Measurements from ENCODE around the gene SDK1. TPM values are rescaled to one million over a fixed set of nuclear protein-coding genes. Genes with fewer than 3 reads are reported as not detected.
"Not testable (repeated sequence)": the region's sequence is repeated elsewhere in the genome, so short reads cannot be mapped to it uniquely, and the experiment has no call there.

SDK1 gene
- total RNA-seq, 3 donors from 2014 or later (not counting 1 experiment from before 2014, with no cell fraction given): 0.05 to 0.11 TPM; not detected in 1

DNA sequence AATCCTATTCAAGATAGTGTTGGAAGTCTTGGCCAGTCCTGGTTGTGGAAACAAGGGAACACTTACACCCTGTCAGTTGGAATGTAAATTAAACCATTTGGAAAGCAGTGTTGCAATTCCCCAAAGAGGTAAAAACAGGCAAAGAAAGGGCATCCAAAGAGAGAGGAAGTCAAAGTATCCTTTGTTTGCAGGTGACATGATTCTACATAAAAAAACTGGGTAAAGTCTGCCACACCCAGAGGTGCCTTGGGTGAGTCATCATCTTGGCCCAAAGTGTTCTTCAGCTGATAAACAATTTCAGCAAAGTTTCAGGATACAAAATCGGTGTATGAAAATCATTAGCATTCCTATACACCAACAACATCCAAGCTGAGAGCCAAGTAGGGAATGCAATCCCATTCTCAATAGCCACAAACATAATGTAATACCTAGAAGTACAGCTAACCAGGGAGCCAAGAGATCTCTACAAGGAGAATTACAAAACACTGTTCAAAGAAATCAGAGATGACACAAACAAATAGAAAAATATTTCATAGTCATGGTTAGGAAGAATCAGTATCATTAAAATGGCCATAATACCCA is 278.7 kb downstream of the SDK1 start:
- H3K36me3 Mint-ChIP-seq: peaks cover 10% of the 10 kb centered on the region
- DNase-seq (no peak), ATAC-seq (no peak)
- WGBS (ENCODE audit: insufficient coverage): 88% methylated on average over 1 of the region's 1 CpG
- peaks cover 12% of the 10 kb centered on the region for H3K9me3 ChIP-seq (ENCODE audit: control insufficient read depth, insufficient read depth, low read length)
- no peaks in the 10 kb centered on the region for H3K4me1 Mint-ChIP-seq
- TF ChIP-seq, protein P1, sequence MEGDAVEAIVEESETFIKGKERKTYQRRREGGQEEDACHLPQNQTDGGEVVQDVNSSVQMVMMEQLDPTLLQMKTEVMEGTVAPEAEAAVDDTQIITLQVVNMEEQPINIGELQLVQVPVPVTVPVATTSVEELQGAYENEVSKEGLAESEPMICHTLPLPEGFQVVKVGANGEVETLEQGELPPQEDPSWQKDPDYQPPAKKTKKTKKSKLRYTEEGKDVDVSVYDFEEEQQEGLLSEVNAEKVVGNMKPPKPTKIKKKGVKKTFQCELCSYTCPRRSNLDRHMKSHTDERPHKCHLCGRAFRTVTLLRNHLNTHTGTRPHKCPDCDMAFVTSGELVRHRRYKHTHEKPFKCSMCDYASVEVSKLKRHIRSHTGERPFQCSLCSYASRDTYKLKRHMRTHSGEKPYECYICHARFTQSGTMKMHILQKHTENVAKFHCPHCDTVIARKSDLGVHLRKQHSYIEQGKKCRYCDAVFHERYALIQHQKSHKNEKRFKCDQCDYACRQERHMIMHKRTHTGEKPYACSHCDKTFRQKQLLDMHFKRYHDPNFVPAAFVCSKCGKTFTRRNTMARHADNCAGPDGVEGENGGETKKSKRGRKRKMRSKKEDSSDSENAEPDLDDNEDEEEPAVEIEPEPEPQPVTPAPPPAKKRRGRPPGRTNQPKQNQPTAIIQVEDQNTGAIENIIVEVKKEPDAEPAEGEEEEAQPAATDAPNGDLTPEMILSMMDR (IDR thresholded peaks at IDR 0.05): no peak
- H3K4me3 Mint-ChIP-seq: no peak overlapping the region
- no peak overlapping the region for H3K27ac Mint-ChIP-seq
- peaks cover 3 to 4% of the 10 kb centered on the region in 2 donors for H3K9me3 Mint-ChIP-seq
- no peaks in the 10 kb centered on the region for H3K4me1 ChIP-seq (ENCODE audit: control insufficient read depth, insufficient read depth, low read length)
- H3K36me3 ChIP-seq (ENCODE audit: control insufficient read depth, insufficient read depth, low read length): no peaks in the 10 kb centered on the region
- no peaks in the 10 kb centered on the region for H3K27me3 Mint-ChIP-seq (ENCODE audit: low read depth in 2 of 2)
- no peak overlapping the region for H3K4me3 ChIP-seq (ENCODE audit: low read length)
- H3K27ac ChIP-seq (ENCODE audit: low read length): no peak overlapping the region
- intact Hi-C loops (cut with micrococcal nuclease): no loop called here
- no peaks in the 10 kb centered on the region for H3K27me3 ChIP-seq (ENCODE audit: control insufficient read depth, insufficient read depth, low read length)

DNA sequence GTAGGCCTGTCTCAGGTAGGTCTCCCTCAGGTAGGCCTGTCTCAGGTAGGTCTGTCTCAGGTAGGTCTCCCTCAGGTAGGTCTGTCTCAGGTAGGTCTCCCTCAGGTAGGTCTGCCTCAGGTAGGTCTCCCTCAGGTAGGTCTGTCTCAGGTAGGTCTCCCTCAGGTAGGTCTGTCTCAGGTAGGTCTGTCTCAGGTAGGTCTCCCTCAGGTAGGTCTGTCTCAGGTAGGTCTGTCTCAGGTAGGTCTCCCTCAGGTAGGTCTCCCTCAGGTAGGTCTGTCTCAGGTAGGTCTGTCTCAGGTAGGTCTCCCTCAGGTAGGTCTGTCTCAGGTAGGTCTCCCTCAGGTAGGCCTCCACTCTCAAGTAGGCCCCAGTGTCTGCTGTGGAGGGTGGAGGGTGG is 281.1 kb downstream of the SDK1 start:
- DNase-seq; H3K36me3 ChIP-seq (ENCODE audit: control insufficient read depth, insufficient read depth, low read length); intact Hi-C loops (cut with micrococcal nuclease); H3K4me1 ChIP-seq (ENCODE audit: control insufficient read depth, insufficient read depth, low read length); H3K4me1 Mint-ChIP-seq; ATAC-seq; H3K36me3 Mint-ChIP-seq; H3K27me3 ChIP-seq (ENCODE audit: control insufficient read depth, insufficient read depth, low read length); H3K4me3 ChIP-seq (ENCODE audit: low read length); H3K27me3 Mint-ChIP-seq (ENCODE audit: low read depth in 2 of 2); H3K9me3 Mint-ChIP-seq; H3K27ac ChIP-seq (ENCODE audit: low read length); H3K27ac Mint-ChIP-seq; H3K4me3 Mint-ChIP-seq: not testable (repeated sequence)
- H3K9me3 ChIP-seq (ENCODE audit: control insufficient read depth, insufficient read depth, low read length): peaks cover 11% of the 10 kb centered on the region

DNA sequence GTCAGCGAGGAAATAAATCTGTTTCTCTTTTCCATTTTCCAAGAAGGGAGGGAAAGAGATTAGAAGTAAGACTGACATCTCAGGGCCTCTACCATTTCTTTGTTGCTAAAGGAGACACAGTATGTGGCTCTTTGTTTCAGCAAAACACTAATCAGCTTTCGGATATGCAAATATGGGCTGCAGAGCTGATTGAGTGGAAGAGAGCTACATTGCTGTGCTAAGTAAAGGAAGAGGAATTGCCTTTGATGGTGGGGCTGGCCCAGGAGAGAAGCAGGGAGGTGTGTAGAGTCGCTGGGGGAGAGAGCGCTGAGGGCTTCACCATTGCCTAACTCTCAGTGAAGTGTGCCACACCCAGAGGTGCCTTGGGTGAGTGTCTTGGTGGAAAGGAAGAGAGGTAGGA is 284.8 kb downstream of the SDK1 start:
- H3K9me3 ChIP-seq (ENCODE audit: control insufficient read depth, insufficient read depth, low read length): no peaks in the 10 kb centered on the region
- ATAC-seq (no peak), DNase-seq (no peak)
- 85% methylated on average over 4 of the region's 4 CpGs for WGBS (ENCODE audit: insufficient coverage)
- H3K27ac ChIP-seq (ENCODE audit: low read length): no peak overlapping the region
- no peaks in the 10 kb centered on the region for H3K36me3 ChIP-seq (ENCODE audit: control insufficient read depth, insufficient read depth, low read length)
- Mint-ChIP-seq H3K36me3 (no peaks in the 10 kb centered on the region), H3K4me3 (no peak overlapping the region), H3K27ac (no peak overlapping the region), H3K9me3 (no peaks in the 10 kb centered on the region), H3K4me1 (no peaks in the 10 kb centered on the region), H3K27me3 (ENCODE audit: low read depth in 2 of 2) (peaks cover 0 to 3% of the 10 kb centered on the region in 2 donors)
- TF ChIP-seq, protein P1 (IDR thresholded peaks at IDR 0.05): no peak
- no peaks in the 10 kb centered on the region for H3K27me3 ChIP-seq (ENCODE audit: control insufficient read depth, insufficient read depth, low read length)
- H3K4me3 ChIP-seq (ENCODE audit: low read length): no peak overlapping the region
- H3K4me1 ChIP-seq (ENCODE audit: control insufficient read depth, insufficient read depth, low read length): no peaks in the 10 kb centered on the region
- intact Hi-C loops (cut with micrococcal nuclease): no loop called here

DNA sequence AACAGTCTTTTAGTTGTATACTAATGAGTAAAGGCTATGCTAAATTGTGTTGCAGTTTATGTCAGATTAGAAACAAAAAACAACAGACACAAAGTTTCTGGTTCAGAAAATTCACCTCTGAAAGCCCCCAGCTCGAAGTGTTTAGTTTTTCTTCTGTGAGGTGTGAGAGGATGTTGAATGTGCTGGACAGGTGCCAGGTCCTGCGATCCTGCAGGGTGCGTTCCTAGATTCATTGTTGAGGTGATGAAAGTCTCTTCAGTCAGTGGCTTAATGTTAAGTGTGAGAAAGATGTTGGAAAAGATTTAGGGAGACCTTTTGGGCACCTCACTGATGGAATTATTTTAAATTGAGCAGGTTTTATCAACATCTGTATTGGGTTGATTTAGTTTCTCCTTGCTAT is 287.3 kb downstream of the SDK1 start:
- 86% methylated on average over 3 of the region's 3 CpGs for WGBS (ENCODE audit: insufficient coverage)
- intact Hi-C loops (cut with micrococcal nuclease): no loop called here
- H3K9me3 Mint-ChIP-seq: no peaks in the 10 kb centered on the region
- no peak for ATAC-seq
- no peaks in the 10 kb centered on the region for H3K36me3 ChIP-seq (ENCODE audit: control insufficient read depth, insufficient read depth, low read length)
- no peak overlapping the region for H3K4me3 ChIP-seq (ENCODE audit: low read length)
- H3K4me1 ChIP-seq (ENCODE audit: control insufficient read depth, insufficient read depth, low read length): no peaks in the 10 kb centered on the region
- H3K27ac ChIP-seq (ENCODE audit: low read length): no peak overlapping the region
- H3K9me3 ChIP-seq (ENCODE audit: control insufficient read depth, insufficient read depth, low read length): no peaks in the 10 kb centered on the region
- peaks cover 5 to 6% of the 10 kb centered on the region in 2 donors for H3K27me3 Mint-ChIP-seq (ENCODE audit: low read depth in 2 of 2)
- no peak overlapping the region for H3K4me3 Mint-ChIP-seq
- H3K36me3 Mint-ChIP-seq: no peaks in the 10 kb centered on the region
- no peaks in the 10 kb centered on the region for H3K4me1 Mint-ChIP-seq
- peak in 1 of 2 donors; percentile 10 for DNase-seq
- TF ChIP-seq, protein P1 (IDR thresholded peaks at IDR 0.05): no peak
- no peak overlapping the region for H3K27ac Mint-ChIP-seq
- H3K27me3 ChIP-seq (ENCODE audit: control insufficient read depth, insufficient read depth, low read length): no peaks in the 10 kb centered on the region
